Stimulated activated CD4-positive, alpha-beta T cell treated with anti-CD3 and anti-CD28 coated beads, TNF-alpha, amount 100 ng/mL, for 24 hours (primary cell): ENCODE data around the gene ACE2.
"Not testable (repeated sequence)": the region's sequence is repeated elsewhere in the genome, so short reads cannot be mapped to it uniquely, and the experiment has no call there.

ENCODE experiments used
- DNase-seq, 3 experiments: peaks; one replicate each; pipeline ENCODE4 v3.0.0-alpha.2; 2020; ENCODE audit warnings: low read depth in 3 of 3

The ACE2 gene

GRCh38 chrX:15600745-15601144 is at the start of gene ACE2:
Gene ACE2, minus strand, starts transcription at chrX:15600960. Its CDS starts 49 bp downstream, at chrX:15600911.
- no peak for DNase-seq

- not testable (repeated sequence) for DNase-seq
Observed at GRCh38 chrX:15647510-15647909, 46.8 kb upstream of the ACE2 start.

- no peak for DNase-seq
Observed at GRCh38 chrX:15646543-15646942, 45.8 kb upstream of the ACE2 start.

- no peak for DNase-seq
Observed at GRCh38 chrX:15646031-15646430, 45.3 kb upstream of the ACE2 start.

GRCh38 chrX:15645266-15645665 is 44.5 kb upstream of the ACE2 start:
- no peak for DNase-seq

GRCh38 chrX:15644560-15644872 is 43.8 kb upstream of the ACE2 start:
- no peak for DNase-seq

- DNase-seq, result no peak
Observed at GRCh38 chrX:15643786-15644559, 43.2 kb upstream of the ACE2 start.

- DNase-seq, result no peak
Observed at GRCh38 chrX:15631637-15632036, 30.9 kb upstream of the ACE2 start.

GRCh38 chrX:15623054-15623453 is 22.3 kb upstream of the ACE2 start:
- DNase-seq, result no peak

- DNase-seq, result no peak
Observed at GRCh38 chrX:15619053-15619755, 18.4 kb upstream of the ACE2 start.

GRCh38 chrX:15617111-15617510 is 16.4 kb upstream of the ACE2 start:
- no peak for DNase-seq

GRCh38 chrX:15616531-15616930 is 15.8 kb upstream of the ACE2 start:
- DNase-seq, result no peak

GRCh38 chrX:15607067-15607466 is 6.3 kb upstream of the ACE2 start:
- DNase-seq, result no peak

- no peak for DNase-seq
Observed at GRCh38 chrX:15606136-15606535, 5.4 kb upstream of the ACE2 start.

GRCh38 chrX:15605226-15605625 is 4.5 kb upstream of the ACE2 start:
- no peak for DNase-seq

GRCh38 chrX:15602761-15603160 is 2.0 kb upstream of the ACE2 start:
- DNase-seq, result no peak

- DNase-seq, result no peak
Observed at GRCh38 chrX:15601932-15602331, 1.2 kb upstream of the ACE2 start.

- DNase-seq, result no peak
Observed at GRCh38 chrX:15600049-15600448, 711 bp downstream of the ACE2 start.

- DNase-seq, result no peak
Observed at GRCh38 chrX:15599461-15599860, 1.3 kb downstream of the ACE2 start.

- no peak for DNase-seq
Observed at GRCh38 chrX:15598026-15598425, 2.7 kb downstream of the ACE2 start.

- no peak for DNase-seq
Observed at GRCh38 chrX:15594371-15594770, 6.4 kb downstream of the ACE2 start.

GRCh38 chrX:15579778-15580747 is 20.7 kb downstream of the ACE2 start:
- no peak for DNase-seq
